Left renal pelvis (tissue), 4 donors: ENCODE measurements around the gene ECD. TPM values are rescaled to one million over a fixed set of nuclear protein-coding genes. Genes with fewer than 3 reads are reported as not detected.

ENCODE experiments used
- DNase-seq, 4 donors: peaks; one replicate each; pipeline ENCODE4 v3.0.0-alpha.2; 2013; ENCODE audit warnings: low read depth in 4 of 4, low spot score in 3 of 4
- polyA plus RNA-seq, 4 donors: library from polyadenylated mRNA; unstranded; fragments of 120-200 nt; gene quantifications; one replicate each; pipeline ENCODE4 v1.2.1, GENCODE V29; 2013; ENCODE audit not compliant: insufficient read length in 4 of 4

The ECD gene
- polyA plus RNA-seq, 4 donors: 34.9 to 44.0 (median 39.1) TPM

- DNase-seq: no peak
Observed at GRCh38 chr10:73106301-73106700, 61.5 kb downstream of the ECD start.

GRCh38 chr10:73099141-73099540 lies 68.7 kb downstream of the ECD start:
- DNase-seq: no peak

GRCh38 chr10:73097305-73097670 lies 70.5 kb downstream of the ECD start:
- no peak for DNase-seq

- peak; percentile 85 to 91 (median 90) for DNase-seq
Observed at GRCh38 chr10:73096449-73097304, 71.1 kb downstream of the ECD start, which contains the start of gene P4HA1. Gene P4HA1, minus strand, starts transcription at chr10:73096866. Its CDS starts 21,983 bp downstream, at chr10:73074883.

GRCh38 chr10:73096041-73096448 lies 71.8 kb downstream of the ECD start:
- DNase-seq: peak in 1 of 4 donors; percentile 48

- DNase-seq: peak in 2 of 4 donors; percentile 65
Observed at GRCh38 chr10:73095481-73096021, 72.3 kb downstream of the ECD start.

GRCh38 chr10:73094986-73095480 lies 72.8 kb downstream of the ECD start:
- no peak for DNase-seq

GRCh38 chr10:73093922-73094850 lies 73.6 kb downstream of the ECD start:
- DNase-seq: no peak

- DNase-seq: no peak
Observed at GRCh38 chr10:73092830-73093229, 75.0 kb downstream of the ECD start.

GRCh38 chr10:73088304-73088703 lies 79.5 kb downstream of the ECD start:
- DNase-seq: no peak

GRCh38 chr10:73086816-73087215 lies 81.0 kb downstream of the ECD start:
- DNase-seq: no peak

GRCh38 chr10:73084209-73084608 lies 83.6 kb downstream of the ECD start:
- no peak for DNase-seq

Other genes starting within 250 kb of the ECD start
- 1 to 10 TPM in 3 of 4 donors, under 1 TPM in 1; 0.46 to 8.2 (median 5.3) TPM for gene PLA2G12B, start 213.2 kb downstream of the ECD start, polyA plus RNA-seq
- 100 to 1,000 TPM in 1 of 4 donors, 10 to 100 TPM in 3; 74.6 to 114 (median 88.6) TPM for gene P4HA1, start 71.1 kb downstream of the ECD start, polyA plus RNA-seq
- 1 to 10 TPM; 2.9 to 9.4 (median 5.9) TPM for gene NUDT13, start 57.6 kb downstream of the ECD start, polyA plus RNA-seq
- gene FAM149B1, start 111 bp upstream of the ECD start, polyA plus RNA-seq: 10 to 100 TPM; 41.6 to 52.5 (median 43.1) TPM
- gene DNAJC9, start 79.2 kb upstream of the ECD start, polyA plus RNA-seq: 10 to 100 TPM; 28.1 to 38.8 (median 33.0) TPM
- gene MRPS16, start 84.6 kb upstream of the ECD start, polyA plus RNA-seq: 10 to 100 TPM; 60.8 to 93.7 (median 76.2) TPM
- 10 to 100 TPM in 3 of 4 donors, 1 to 10 TPM in 1; 2.7 to 24.5 (median 14.5) TPM for gene CFAP70, start 190.9 kb upstream of the ECD start, polyA plus RNA-seq
- 100 to 1,000 TPM in 1 of 4 donors, 10 to 100 TPM in 3; 82.4 to 101 (median 91.3) TPM for gene ANXA7, start 246.1 kb upstream of the ECD start, polyA plus RNA-seq